ENCODE measurements around the gene HCRTR1.

HCRTR1 gene

DNA sequence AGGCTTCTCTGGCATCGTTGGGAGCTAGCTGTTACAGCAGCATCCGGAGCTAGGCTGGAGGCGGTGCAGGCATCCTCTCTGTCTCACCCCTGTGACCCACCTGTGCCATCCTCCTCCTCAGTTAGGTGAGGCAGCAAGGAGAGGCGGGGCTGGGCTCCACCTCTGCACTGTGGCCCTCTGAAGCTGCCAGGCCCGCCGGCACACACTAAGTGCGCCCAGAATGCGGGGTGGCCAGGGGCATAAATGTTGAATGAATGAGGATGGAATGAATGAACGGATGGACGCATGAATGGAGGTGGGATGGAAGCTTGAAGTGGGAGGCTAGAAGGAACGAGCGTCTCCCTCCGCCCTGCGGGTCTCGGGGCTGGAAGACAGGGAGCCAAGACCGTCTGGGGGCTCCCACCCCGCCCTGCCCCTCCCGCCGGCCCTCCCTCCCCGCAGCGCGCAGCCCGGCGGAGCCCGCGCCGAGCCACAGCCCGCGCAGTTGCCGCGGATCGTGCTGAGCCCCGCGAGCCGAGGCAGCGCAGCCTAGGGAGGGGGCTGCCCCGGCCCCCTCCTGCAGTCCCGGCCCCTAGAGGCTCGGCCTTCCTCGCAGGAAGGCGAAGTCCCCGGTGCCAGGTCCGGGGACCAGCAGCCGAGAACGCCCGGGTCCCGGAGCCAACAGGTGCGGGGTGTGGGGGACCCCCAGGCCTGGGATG is at the start of gene HCRTR1:
TSS of gene HCRTR1 (plus strand) at position 472 of the 698 bp plus-strand sequence. CDS start 1,504 bp downstream, outside the sequence.
- Mint-ChIP-seq H3K4me3 (no peak within 1 kb of the TSS), H3K27me3 (ENCODE audit: low read depth) (peaks cover 36% of the 10 kb centered on the region), H3K4me1 (ENCODE audit: low read depth) (peaks cover 1% of the 10 kb centered on the region), H3K9me3 (no peaks in the 10 kb centered on the region), H3K36me3 (ENCODE audit: low read depth) (peaks cover 2% of the 10 kb centered on the region), H3K27ac (no peak within 1 kb of the TSS)

DNA sequence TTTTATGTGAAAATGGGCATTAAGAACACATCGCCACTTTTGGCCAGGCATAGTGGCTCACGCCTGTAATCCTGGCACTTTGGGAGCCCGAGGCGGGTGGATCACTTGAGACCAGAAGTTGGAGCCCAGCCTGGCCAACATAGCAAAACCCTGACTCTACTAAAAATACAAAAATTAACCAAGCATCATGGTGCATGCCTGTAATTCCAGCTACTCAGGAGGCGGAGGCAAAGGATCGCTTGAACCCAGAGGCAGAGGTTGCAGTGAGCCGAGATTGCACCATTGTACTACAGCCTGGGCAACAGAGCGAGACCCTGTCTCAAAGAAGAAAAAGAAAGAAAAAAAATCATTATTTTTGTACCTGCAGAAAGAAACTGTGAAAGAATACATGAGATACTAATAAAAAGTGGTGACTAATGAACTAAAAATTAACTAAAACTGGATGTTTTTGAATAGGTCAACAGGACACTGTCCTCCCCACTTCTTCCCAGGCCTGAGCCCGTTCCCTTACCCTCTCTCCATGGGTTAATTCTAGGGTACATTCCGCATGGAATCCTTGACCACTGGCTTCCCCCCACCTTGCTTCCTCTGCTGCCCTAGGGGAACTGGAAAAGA is 49.4 kb upstream of the HCRTR1 start:
- no peak overlapping the region for H3K27ac Mint-ChIP-seq
- no peaks in the 10 kb centered on the region for H3K4me1 Mint-ChIP-seq (ENCODE audit: low read depth)
- no peak overlapping the region for H3K4me3 Mint-ChIP-seq
- no peaks in the 10 kb centered on the region for H3K36me3 Mint-ChIP-seq (ENCODE audit: low read depth)
- H3K9me3 Mint-ChIP-seq = no peaks in the 10 kb centered on the region
- peaks cover 15% of the 10 kb centered on the region for H3K27me3 Mint-ChIP-seq (ENCODE audit: low read depth)

- no peak overlapping the region for H3K4me3 Mint-ChIP-seq
- peaks cover 12% of the 10 kb centered on the region for H3K27me3 Mint-ChIP-seq (ENCODE audit: low read depth)
- H3K36me3 Mint-ChIP-seq (ENCODE audit: low read depth) = no peaks in the 10 kb centered on the region
- no peaks in the 10 kb centered on the region for H3K9me3 Mint-ChIP-seq
- H3K4me1 Mint-ChIP-seq (ENCODE audit: low read depth) = no peaks in the 10 kb centered on the region
- no peak overlapping the region for H3K27ac Mint-ChIP-seq
Measured at GRCh38 chr1:31568895-31569595, 48.4 kb upstream of the HCRTR1 start.

- Mint-ChIP-seq H3K4me1 (ENCODE audit: low read depth) (no peaks in the 10 kb centered on the region), H3K9me3 (no peaks in the 10 kb centered on the region), H3K27me3 (ENCODE audit: low read depth) (peaks cover 6% of the 10 kb centered on the region), H3K4me3 (no peak overlapping the region), H3K36me3 (ENCODE audit: low read depth) (no peaks in the 10 kb centered on the region), H3K27ac (no peak overlapping the region)
Measured at GRCh38 chr1:31569596-31570173, 47.8 kb upstream of the HCRTR1 start.

DNA sequence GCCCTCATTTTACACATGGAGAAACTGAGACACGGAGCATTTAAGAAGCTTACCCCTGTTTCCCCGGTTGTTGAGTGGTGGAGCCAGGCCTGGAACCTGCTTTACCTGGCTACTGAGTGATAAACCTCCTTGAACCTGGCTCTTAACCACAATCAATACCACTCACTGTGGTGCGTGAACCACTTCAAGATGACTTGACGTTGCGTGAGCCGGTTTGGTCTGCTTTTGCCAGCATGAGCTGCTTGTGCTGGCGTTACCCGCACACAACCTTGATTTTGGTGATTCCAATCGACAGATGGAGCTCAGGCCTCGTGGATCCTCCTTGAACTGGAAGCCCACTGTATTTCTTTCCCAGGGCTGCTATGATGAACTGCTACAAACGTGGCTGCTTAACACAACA is 47.3 kb upstream of the HCRTR1 start:
- H3K9me3 Mint-ChIP-seq = no peaks in the 10 kb centered on the region
- H3K36me3 Mint-ChIP-seq (ENCODE audit: low read depth) = no peaks in the 10 kb centered on the region

GRCh38 chr1:31570906-31571305 is 46.6 kb upstream of the HCRTR1 start:
- Mint-ChIP-seq H3K27me3 (ENCODE audit: low read depth) (peaks cover 6% of the 10 kb centered on the region), H3K4me3 (no peak overlapping the region), H3K9me3 (no peaks in the 10 kb centered on the region), H3K27ac (no peak overlapping the region), H3K36me3 (ENCODE audit: low read depth) (no peaks in the 10 kb centered on the region), H3K4me1 (ENCODE audit: low read depth) (no peaks in the 10 kb centered on the region)

More for the DNA sequence above, 47.3 kb upstream of the HCRTR1 start:
- Mint-ChIP-seq H3K27me3 (ENCODE audit: low read depth) (peaks cover 6% of the 10 kb centered on the region), H3K27ac (no peak overlapping the region), H3K4me3 (no peak overlapping the region), H3K4me1 (ENCODE audit: low read depth) (no peaks in the 10 kb centered on the region)

DNA sequence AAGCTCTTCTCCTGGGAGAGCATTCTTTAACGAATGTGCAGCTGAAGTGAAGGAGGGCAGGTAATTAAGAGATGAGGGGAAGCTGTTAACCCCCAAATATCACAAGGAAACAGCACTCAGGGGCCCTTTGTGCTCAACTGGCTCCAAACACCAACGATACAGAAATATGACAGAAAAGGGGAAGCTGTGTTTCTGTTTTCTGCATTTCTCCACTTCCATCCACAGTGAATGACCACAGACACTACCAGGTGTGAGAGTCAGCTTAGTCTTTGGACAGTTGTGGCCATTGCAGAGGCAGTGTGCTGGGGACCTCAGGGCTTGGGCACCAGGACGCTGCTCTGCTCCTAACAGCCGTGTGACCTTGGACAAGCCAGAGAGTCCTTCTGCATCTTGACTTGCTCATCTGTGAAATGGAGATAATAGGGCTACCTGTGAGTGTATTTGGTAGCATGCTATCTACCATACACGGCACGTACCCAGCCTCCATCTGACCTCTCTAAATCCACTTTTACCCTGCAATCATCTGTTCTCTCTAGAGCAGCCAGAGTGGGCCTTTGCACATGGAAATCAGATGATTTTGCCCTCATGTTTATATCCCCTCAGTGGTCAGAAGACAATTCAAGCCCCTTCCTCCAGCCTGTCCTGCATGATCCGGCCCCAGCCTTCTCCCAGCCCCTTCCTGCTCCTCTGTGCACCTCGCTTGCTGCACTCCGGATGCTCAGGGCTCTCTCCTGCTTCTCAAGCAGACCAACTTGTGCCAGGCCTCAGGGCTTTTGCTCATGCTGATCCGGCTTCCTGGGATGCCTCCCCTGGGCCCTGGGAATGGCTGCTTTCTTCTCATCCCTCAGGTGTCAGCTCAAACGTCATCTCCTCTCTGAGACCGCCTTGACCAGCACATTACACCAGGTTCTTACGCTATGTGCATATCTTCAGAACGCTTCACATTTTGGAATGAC is 45.9 kb upstream of the HCRTR1 start:
- no peaks in the 10 kb centered on the region for H3K9me3 Mint-ChIP-seq
- no peak overlapping the region for H3K4me3 Mint-ChIP-seq
- peaks cover 2% of the 10 kb centered on the region for H3K4me1 Mint-ChIP-seq (ENCODE audit: low read depth)
- H3K27ac Mint-ChIP-seq = no peak overlapping the region
- H3K36me3 Mint-ChIP-seq (ENCODE audit: low read depth) = no peaks in the 10 kb centered on the region
- H3K27me3 Mint-ChIP-seq (ENCODE audit: low read depth) = peaks cover 13% of the 10 kb centered on the region

DNA sequence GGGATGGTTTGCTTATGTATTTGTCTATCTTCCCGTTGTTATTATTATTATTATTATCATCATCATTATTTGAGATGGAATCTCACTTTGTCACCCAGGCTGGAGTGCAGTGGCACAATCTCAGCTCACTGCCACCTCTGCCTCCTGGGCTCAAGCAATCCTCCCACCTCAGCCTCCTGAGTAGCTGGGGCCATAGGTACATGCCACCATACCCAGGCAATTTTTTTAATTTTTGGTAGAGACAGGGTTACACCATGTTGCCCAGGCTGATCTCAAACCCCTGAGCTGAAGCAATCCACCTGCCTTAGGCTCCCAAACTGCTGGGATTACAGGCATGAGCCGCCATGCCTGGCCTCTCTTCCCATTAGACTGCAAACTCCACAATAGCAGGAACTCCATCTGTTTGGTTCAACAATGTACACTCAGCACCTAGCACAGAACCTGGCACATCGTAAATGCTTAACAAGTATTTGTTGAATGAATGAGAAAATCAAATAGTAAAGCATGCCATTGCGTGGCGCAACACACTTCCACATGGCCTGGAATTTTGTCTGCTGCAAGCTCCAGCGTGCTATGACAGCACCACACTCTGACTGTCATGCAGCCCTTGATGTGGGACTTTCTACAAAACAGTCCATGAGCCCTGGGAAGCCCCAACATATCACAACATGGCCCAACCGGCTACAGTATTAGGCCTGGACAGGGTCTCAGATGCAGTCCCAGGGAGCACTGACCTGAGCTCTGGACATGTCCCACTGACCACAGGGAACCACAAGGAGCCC is 45.0 kb upstream of the HCRTR1 start:
- Mint-ChIP-seq H3K36me3 (ENCODE audit: low read depth) (no peaks in the 10 kb centered on the region), H3K27ac (no peak overlapping the region), H3K9me3 (no peaks in the 10 kb centered on the region), H3K4me1 (ENCODE audit: low read depth) (peaks cover 3% of the 10 kb centered on the region), H3K4me3 (no peak overlapping the region), H3K27me3 (ENCODE audit: low read depth) (peaks cover 14% of the 10 kb centered on the region)

DNA sequence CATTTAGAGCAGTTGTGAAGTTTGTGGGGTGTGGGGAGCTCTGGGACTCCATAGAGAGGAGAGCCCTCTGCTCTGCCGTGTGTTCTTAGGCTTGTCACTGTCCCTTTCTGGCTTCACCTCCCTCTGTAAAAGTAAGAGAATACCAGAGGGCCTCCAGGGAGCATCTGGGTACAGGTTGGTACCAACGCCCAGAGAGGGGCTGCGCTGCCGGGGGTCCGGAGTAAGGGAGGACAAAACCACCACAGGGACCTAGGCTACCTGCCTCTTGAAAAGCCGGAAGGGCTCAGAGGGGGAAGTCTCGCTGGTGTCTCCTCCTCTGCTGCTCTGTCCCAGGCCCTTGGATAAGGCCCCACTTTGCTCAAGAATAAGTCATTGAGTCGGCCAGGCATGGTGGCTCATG is 44.2 kb upstream of the HCRTR1 start:
- H3K27ac Mint-ChIP-seq = no peak overlapping the region
- H3K4me3 Mint-ChIP-seq = no peak overlapping the region
- H3K36me3 Mint-ChIP-seq (ENCODE audit: low read depth) = no peaks in the 10 kb centered on the region
- H3K4me1 Mint-ChIP-seq (ENCODE audit: low read depth) = peaks cover 3% of the 10 kb centered on the region
- no peaks in the 10 kb centered on the region for H3K9me3 Mint-ChIP-seq
- peaks cover 14% of the 10 kb centered on the region for H3K27me3 Mint-ChIP-seq (ENCODE audit: low read depth)

DNA sequence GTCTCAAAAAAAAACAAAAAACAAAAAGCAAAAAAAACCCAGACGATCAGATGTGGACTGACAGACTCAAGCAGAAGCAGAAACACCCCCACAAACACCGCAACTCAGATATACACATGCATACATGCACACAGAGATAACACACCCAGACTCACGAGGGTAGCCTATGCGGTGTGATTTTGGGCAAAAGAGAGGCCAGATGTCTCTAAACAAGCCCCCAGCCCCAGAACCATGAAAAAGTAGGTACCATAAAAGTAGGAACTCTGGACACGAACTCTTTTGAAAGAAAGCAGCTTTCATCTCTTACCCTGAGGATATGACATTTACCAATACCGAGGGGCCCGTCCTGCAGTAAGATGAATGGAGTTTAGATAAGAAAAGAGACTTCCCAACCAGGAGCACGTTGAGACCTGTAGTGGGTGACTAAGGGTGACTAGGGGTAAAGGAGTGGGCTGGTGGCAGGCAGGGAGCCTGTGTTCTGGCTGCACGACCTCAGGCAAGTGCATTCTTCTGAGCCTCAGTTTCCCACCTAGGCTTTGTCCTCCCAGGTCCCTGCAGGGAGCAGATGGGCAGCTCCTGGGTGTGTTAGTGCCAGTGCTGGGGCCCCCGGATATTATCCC is 42.6 kb upstream of the HCRTR1 start:
- Mint-ChIP-seq H3K36me3 (ENCODE audit: low read depth) (no peaks in the 10 kb centered on the region), H3K27me3 (ENCODE audit: low read depth) (peaks cover 14% of the 10 kb centered on the region), H3K4me3 (no peak overlapping the region), H3K27ac (no peak overlapping the region), H3K4me1 (ENCODE audit: low read depth) (peaks cover 3% of the 10 kb centered on the region), H3K9me3 (no peaks in the 10 kb centered on the region)

DNA sequence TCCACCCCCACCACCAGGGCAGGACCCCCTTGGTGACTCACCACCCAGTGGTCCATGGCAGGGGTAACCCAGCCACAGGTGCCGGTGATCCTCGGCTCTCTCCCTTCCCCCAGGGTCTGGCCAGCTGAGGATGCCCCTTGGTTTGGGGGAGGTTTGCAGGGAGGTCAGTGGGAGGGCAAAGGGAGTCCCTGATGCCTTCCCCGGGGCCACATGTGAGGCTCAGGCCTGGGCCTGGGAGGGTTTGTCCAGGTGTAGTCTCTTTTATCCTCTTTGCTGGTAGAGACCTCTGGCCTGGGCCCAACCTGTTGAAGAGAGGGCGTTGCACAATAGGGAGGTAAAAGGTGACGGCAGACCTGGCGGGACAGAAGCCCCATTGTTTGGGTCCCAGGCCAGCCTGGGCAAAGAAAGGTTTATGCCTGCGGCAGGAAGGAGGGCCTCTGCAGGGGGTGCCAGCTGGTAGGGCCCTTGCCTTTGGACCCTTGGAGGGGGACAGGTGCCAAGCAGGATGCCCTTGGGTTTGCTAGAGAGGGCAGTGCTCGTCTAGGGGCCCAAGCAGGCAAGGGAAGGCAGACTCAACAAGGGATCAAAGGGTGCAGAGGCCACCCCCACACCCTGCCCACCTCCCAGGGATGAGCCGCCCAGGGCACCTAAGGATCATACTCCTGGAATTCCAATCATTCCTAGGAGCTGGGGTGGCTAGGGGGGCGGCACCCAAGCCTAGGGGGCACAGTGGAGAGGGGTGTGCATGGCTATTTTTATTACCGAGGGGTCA is 41.9 kb upstream of the HCRTR1 start:
- no peak overlapping the region for H3K27ac Mint-ChIP-seq
- no peaks in the 10 kb centered on the region for H3K36me3 Mint-ChIP-seq (ENCODE audit: low read depth)

GRCh38 chr1:31576201-31576669 is 41.3 kb upstream of the HCRTR1 start, which contains the start of gene TINAGL1:
Gene TINAGL1, plus strand, starts transcription at chr1:31576515. Its CDS starts 634 bp downstream, at chr1:31577149.
- no peak within 1 kb of the TSS for H3K27ac Mint-ChIP-seq
- H3K4me1 Mint-ChIP-seq (ENCODE audit: low read depth) = peaks cover 3% of the 10 kb centered on the region
- peaks cover 12% of the 10 kb centered on the region for H3K27me3 Mint-ChIP-seq (ENCODE audit: low read depth)
- H3K36me3 Mint-ChIP-seq (ENCODE audit: low read depth) = no peaks in the 10 kb centered on the region
- H3K4me3 Mint-ChIP-seq = no peak within 1 kb of the TSS
- no peaks in the 10 kb centered on the region for H3K9me3 Mint-ChIP-seq

More for the DNA sequence above, 41.9 kb upstream of the HCRTR1 start:
- Mint-ChIP-seq H3K4me1 (ENCODE audit: low read depth) (peaks cover 3% of the 10 kb centered on the region), H3K4me3 (no peak overlapping the region), H3K9me3 (no peaks in the 10 kb centered on the region), H3K27me3 (ENCODE audit: low read depth) (peaks cover 18% of the 10 kb centered on the region)
